ENCODE results near the gene ANKMY1. TPM values are rescaled to one million over a fixed set of nuclear protein-coding genes. Genes with fewer than 3 reads are reported as not detected.

Gene ANKMY1
- total RNA-seq, 4 donors from 2014 or later, result 9.1 to 10.9 (median 10.2) TPM

DNA sequence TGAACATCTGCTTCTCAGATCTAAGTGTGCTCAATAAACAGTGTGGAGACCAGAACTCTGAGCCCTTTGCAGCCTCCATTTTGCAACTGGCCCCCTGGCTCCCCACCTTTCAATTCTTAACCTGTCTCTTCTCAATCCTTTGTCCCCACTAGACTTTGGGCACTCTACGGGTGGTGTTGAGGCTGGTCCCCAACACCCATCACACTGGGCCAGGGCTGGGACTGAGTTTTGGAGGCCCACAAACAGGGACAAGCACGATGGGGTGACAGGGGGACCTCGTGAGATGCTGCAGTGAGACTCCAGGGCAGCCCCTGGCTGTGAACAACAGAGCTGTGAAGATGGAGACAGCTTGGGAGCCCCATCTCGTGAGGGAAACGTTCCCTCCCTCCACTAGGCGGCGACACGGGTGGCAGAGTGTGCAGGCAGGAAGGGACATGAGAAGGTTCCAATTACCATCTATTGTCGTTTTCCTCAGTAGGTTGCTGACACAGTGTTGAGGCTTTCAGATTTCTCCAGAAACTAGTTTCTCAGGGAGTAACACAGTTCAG lies 1.2 kb downstream of the ANKMY1 start:
- WGBS, result 57% methylated on average over 9 of the region's 9 CpGs
- Histone ChIP-seq H3K27ac (replicated peaks in 1 of 4) (no peak overlapping the region), H3K4me3 (peak overlapping the region in 3 of 4 donors; percentile 57 to 62 (median 58)), H3K4me1 (peaks cover 36 to 42% (median 39%) of the 10 kb centered on the region in 4 donors), H3K27me3 (peaks cover 0 to 19% (median 0%) of the 10 kb centered on the region in 4 donors), H3K36me3 (peaks cover 0 to 25% (median 3%) of the 10 kb centered on the region in 4 donors), H3K9me3 (no peaks in the 10 kb centered on the region)
- intact Hi-C loops (cut with DNase I), result loop anchor here (5.0 kb wide), 1 partner anchor 36 kb away; no protein-coding TSS in a partner anchor
- TF ChIP-seq CTCF (IDR thresholded peaks at IDR 0.05) (peak in 1 of 3 experiments; percentile 32), POLR2A (IDR thresholded peaks at IDR 0.05; ENCODE audit: low read depth) (no peak)
- no peak for DNase-seq (ENCODE audit: extremely low spot score)

DNA sequence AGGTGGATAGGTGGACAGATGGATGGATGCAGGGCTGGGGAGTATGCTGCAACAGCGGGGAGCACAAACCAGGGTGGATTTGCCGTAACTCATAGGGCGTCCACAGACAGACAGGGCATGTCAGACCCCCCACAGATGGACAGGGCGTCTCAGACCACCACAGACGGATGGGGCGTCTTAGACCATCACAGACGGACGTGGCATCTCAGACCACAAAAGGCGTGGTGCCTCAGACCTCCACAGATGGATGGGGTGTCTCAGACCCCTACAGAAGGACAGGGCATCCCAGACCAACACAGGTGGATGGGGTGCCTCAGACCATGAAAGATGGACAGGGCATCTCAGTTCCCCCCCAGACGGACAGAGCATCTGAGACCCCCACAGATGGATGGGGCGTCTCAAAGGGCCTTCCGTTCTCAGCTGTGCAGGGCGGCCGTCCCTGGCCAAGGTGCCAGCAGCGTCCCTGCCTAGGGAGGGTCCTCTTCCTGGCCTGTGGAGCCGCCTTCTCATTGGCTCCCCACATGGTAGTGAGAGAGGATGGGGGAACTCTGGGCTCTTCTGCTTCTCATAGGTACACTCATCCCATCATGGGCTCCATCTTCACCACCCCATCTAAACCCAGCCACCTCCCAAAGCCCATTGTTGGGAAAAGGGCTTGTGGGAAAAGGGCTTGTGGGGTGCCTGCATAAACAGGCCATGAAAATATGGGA lies 2.1 kb downstream of the ANKMY1 start:
- WGBS, result 93% methylated on average over 3 of the region's 16 CpGs
- peaks cover 30 to 36% (median 34%) of the 10 kb centered on the region in 4 donors for H3K4me1 ChIP-seq
- H3K4me3 ChIP-seq, result no peak overlapping the region
- peaks cover 0 to 19% (median 0%) of the 10 kb centered on the region in 4 donors for H3K27me3 ChIP-seq
- H3K27ac ChIP-seq (replicated peaks in 1 of 4), result no peak overlapping the region
- TF ChIP-seq POLR2A (IDR thresholded peaks at IDR 0.05; ENCODE audit: low read depth), result no peak
- TF ChIP-seq CTCF (IDR thresholded peaks at IDR 0.05), result no peak
- no peak for TF ChIP-seq POLR2AphosphoS5 (IDR thresholded peaks at IDR 0.05)
- TF ChIP-seq EP300 (IDR thresholded peaks at IDR 0.05), result no peak
- DNase-seq (ENCODE audit: extremely low spot score), result no peak
- peaks cover 0 to 28% (median 8%) of the 10 kb centered on the region in 4 donors for H3K36me3 ChIP-seq
- no peaks in the 10 kb centered on the region for H3K9me3 ChIP-seq
- intact Hi-C loops (cut with DNase I), result loop anchor here (5.0 kb wide), 1 partner anchor 37 kb away; no protein-coding TSS in a partner anchor

DNA sequence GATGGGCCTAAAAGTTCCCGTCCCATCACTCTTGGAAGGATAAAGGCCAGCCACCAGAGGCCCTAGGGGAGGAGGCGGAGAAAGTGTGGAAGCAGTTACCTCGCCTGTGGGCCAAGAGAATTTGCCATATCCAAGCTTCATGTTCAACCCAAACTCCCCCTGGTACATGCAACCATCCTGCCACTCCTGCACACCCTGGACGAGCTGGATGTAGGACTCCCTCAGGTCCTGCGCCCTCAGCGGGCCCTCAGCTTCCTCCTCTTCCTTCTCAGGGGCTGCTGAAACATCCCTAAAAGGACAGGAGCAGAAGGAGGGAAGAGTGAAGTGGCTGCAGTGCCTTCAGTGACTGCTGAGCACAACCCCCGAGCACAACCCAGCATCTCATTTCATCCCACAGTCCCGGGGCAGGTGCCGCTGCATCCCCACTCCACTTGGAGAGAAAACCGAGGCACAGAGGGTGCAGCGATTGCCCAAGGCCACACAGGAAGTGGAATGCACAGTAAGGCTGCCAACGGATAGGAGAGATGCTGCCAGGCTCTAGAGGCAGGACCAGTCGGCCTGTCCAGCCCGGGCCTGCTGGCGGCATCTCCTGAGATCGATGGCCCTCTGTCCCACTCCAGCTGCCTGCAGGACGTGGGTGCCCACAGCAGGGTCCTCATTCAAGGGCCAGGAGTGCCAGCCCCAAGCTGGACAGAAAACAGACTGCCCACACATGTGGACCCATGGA lies 2.9 kb downstream of the ANKMY1 start:
- peaks cover 0 to 19% (median 0%) of the 10 kb centered on the region in 4 donors for H3K27me3 ChIP-seq
- H3K9me3 ChIP-seq, result no peaks in the 10 kb centered on the region
- intact Hi-C loops (cut with DNase I), result loop anchor here (5.0 kb wide), 1 partner anchor 37 kb away; no protein-coding TSS in a partner anchor
- H3K4me1 ChIP-seq, result peaks cover 28 to 34% (median 31%) of the 10 kb centered on the region in 4 donors
- peaks cover 0 to 28% (median 8%) of the 10 kb centered on the region in 4 donors for H3K36me3 ChIP-seq
- 94% methylated on average over 13 of the region's 17 CpGs for WGBS
- no peak for DNase-seq (ENCODE audit: extremely low spot score)
- H3K27ac ChIP-seq (replicated peaks in 1 of 4), result no peak overlapping the region
- TF ChIP-seq CTCF (IDR thresholded peaks at IDR 0.05), result no peak
- TF ChIP-seq POLR2AphosphoS5 (IDR thresholded peaks at IDR 0.05), result no peak
- TF ChIP-seq EP300 (IDR thresholded peaks at IDR 0.05), result no peak
- no peak for TF ChIP-seq POLR2A (IDR thresholded peaks at IDR 0.05; ENCODE audit: low read depth)
- H3K4me3 ChIP-seq, result no peak overlapping the region

DNA sequence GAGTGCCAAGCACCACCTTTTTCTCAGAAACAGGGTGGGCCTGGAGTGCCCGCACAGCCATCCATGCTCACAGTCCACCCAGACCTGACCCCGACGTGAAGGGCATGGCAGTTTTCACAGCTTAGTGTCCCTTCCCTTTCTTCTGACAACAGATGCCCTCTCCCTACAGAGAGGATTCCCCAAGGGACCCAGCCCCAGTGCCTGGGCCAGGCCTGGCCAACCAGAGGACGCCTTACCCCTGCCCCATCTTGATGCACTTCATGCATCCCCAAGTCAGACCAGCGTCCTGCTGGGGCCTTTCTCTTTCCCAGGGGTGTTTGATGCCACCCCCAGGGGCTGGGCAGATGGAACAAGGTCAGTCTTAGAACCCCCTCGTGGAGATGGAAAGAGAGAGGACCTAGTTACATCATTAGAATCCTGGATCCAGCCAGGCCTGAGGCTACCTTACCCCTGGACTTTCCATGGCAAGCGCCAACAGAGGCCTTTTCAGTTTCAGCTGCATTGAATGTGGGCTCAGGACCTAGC lies 3.8 kb downstream of the ANKMY1 start:
- intact Hi-C loops (cut with DNase I), result no loop called here
- TF ChIP-seq POLR2A (IDR thresholded peaks at IDR 0.05; ENCODE audit: low read depth), result no peak
- no peak for TF ChIP-seq POLR2AphosphoS5 (IDR thresholded peaks at IDR 0.05)
- TF ChIP-seq CTCF (IDR thresholded peaks at IDR 0.05), result no peak
- TF ChIP-seq EP300 (IDR thresholded peaks at IDR 0.05), result no peak

More for the DNA sequence above, 3.8 kb downstream of the ANKMY1 start:
- Histone ChIP-seq H3K4me1 (peaks cover 19 to 24% (median 22%) of the 10 kb centered on the region in 4 donors), H3K36me3 (peaks cover 0 to 28% (median 8%) of the 10 kb centered on the region in 4 donors), H3K27me3 (peaks cover 0 to 19% (median 0%) of the 10 kb centered on the region in 4 donors), H3K27ac (replicated peaks in 1 of 4) (no peak overlapping the region), H3K9me3 (no peaks in the 10 kb centered on the region), H3K4me3 (no peak overlapping the region)
- 86% methylated on average over 7 of the region's 7 CpGs for whole genome bisulfite sequencing
- no peak for DNase-seq (ENCODE audit: extremely low spot score)
